HG03457 (cell line): ENCODE data around the gene TNFRSF1A.

Experiments
- ATAC-seq: cut with Tn5 transposase; IDR thresholded peaks from one replicate; pipeline ENCODE4 v1.9.1; 2021; ENCODE audit warnings: moderate number of reproducible peaks; ENCODE audit not compliant: unreplicated experiment

The TNFRSF1A gene

DNA sequence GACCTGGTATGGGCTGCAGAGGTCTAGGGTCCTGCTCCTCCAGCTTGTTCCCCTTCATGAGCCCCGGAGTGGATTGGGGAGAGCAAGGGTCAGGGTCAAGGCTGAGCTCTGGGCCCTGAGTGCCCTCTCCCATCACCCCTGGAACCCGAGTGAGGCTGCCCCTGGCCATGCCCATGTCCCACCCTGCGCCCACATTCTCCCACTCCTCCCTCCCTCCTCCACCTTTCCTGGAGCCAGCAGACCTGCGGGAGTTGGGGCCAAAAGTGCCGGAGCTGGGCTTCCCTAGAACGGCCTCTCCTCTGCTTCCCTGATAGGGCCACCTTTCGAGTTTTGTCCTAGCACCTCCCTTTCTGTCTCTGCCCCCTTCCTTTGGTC is 32.9 kb upstream of the TNFRSF1A start:
- no peak for ATAC-seq

DNA sequence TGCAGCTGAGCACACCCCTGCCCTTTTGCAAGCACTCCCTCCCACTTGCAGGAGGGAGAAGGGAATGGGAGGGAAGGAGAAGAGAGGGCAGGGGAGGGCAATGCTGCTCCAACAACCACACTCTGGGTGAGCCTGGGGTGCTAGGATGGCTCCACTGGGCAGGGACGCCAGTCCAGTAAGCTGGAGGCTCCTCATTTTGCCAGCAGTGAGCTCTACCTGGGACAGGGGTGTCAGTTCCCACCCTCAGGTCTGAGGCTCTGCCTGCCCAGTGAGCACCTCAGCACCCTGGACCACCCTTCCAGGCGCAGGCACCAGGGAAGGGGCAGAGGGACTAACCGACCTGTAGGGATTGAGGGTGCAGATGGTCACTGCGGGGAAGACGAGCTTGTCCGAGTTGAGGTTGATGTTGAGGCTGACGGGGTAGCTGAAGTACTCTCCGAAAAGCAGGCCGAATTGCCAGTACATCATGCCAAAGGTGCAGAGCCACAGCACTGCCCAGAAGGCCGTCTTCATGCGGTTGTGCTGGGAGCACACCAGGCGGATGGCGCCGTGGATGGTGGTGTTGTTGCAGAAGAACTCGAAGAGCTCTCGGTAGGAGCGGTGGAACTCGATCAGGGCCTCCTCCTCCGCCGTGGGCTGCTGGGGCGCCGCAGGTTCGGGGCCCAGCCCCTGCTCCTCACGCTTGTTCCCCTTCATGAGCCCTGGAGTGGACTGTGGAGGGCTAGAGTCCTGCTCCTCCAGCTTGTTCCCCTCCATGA is 32.3 kb upstream of the TNFRSF1A start:
- ATAC-seq, result no peak

GRCh38 chr12:6373022-6373787 is 31.3 kb upstream of the TNFRSF1A start:
- no peak for ATAC-seq

DNA sequence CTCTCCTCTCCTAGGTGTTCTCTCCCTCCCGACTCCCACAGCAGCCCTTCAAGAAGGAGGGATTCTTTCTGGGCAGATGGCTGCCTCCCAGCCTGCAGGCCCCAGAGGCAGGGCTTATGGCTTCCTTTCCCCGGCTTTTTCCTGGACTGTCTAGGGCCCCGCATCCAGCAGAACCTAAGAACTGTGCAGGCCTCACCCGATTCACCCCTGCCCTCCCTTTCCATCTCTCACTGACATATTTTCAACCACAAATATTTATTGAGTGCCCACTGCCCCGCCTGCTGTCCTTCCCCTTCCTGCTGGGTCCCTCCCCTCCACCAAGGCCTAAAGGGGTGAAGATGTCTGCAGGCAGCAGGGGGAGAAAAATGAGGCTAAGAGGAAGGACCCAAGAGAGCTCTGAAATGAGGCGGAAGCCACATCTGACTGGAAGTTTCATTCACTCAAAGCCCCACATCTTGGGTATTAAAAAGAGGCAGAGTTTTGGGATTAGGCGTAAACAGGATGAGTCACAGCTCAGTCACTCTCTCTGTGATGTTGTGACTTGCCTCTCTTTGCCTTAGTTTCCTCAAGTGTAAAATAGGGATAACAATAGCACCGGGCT is 30.6 kb upstream of the TNFRSF1A start:
- no peak for ATAC-seq

GRCh38 chr12:6370994-6371754 is 29.3 kb upstream of the TNFRSF1A start:
- no peak for ATAC-seq

DNA sequence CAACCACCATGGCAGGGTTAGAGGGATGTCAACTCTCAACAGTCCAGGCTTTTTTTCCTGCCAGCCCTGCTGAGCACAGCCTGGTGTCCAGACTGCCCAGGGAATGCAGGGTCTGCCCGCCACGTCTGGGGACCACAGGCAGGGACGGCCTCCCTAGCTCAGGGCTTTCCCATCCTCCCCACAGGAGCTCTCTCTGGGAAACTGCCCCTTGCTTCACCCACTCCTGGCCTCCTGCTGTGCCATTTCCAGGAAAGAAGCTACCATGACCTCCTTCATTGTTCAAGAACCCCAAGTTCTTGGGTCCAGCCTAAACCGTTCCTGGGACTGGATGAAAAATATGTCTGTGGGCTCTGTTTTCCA is 28.7 kb upstream of the TNFRSF1A start:
- no peak for ATAC-seq

DNA sequence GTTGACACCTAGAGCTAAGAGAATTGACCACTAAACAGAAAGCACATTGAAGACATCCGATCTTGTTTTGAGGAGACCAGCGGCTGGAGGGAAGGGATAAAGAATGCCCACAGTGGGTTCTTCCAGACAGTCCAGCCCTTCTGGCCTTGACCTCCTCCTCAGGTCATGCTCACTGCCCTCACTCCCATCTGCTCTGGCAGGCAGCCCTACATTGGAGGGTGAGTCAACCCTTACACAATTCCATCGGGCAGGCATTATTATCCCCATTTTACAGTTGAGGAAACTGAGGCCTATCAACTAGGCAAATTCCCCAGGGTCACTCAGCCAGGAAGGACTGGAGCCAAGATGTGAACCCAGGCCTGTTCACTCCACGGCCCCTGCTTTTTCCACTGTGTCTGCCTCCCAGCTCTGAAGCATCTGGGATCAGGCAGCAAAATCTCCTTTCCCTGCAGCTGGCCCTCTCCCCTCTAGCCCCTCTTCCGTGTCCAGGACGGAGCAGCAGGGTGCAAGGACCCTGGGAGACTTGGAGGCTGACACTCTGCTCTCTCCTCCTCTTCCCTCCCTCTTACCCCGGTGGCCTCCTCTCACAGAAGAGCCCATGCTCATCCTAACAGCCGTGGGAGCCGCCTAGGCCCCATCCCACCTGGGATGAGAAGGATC is 28.2 kb upstream of the TNFRSF1A start:
- ATAC-seq, result no peak

- no peak for ATAC-seq
Measured at GRCh38 chr12:6368906-6369525, 27.1 kb upstream of the TNFRSF1A start.

DNA sequence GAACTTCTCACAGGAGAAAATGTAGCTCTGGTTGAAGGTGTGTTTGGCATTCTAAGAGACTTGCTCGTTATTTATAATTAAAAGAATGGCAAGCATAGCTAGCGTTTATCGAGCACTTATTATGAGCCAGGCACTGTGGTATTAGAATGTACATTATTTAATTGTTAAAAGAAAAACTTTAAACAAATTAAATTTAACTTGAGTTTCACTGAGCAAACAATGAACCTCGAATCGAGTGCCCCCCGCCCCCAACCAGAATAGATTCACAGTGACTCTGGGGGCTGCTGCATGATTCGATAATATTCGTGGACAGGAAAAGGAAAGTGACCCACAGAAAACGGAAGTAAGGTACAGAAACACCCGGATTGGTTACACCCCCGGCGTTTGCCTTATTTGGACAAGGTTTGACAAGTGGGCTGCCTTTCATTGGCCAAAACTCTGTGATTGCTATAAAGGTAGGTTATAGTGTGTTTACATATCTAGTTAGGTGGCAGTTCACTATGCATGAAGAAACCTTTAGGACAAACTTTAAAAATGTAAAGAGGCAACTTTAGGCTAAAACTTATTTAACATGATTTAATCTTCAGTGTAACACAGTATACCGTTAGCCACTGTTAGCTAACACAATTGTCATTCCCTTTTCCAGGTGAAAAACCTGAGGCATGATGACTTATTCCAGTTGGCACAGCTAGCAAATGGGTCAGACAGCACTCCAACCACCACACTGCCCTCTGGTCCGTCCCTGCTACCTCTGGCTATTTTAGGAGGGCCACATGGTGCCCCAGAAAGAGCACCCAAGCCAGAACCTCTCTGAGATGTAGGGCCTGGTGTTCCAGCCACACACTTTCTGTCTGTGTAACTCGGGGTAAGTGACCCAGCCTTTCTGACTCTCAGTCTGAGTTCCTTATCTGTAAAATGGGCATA is 26.4 kb upstream of the TNFRSF1A start:
- no peak for ATAC-seq

DNA sequence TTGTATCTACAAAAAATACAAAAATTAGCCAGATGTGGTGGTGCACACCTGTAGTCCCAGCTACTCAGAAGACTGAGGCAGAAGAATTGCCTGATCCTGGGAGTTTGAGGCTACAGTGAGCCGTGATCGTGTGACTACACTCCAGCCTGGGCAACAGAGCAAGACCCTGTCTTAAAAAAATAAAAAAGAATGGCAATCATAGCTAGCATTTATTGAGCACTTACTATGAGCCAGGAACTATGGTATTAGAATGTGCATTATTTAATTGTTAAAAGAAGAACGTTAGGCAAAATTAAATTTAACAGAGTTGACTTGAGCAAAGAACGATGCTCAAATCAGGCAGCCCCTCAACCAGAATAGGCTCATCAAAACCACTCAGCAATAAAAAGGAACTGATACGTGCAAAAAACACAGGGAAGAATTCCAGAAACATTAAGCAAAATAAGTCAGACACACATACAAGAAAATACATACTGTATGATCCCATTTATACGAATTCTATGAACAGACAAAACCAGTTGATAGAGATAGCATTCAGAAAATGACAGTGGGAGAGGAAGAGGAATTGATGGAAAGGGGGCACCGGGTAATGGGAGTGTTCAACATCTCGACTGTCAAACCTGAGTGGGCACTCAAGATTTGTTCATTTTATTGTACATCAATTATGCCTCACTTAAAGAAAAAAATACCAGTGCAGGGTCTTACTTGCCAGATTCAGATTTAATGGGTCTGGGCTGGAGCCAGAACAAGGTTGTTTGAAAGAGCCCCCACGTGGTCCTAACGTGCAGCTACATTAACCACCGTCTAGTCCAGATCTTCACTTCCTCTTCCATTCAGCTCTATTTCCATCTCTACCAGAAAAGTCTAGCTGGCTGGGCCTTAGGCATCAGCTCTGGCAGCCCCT is 25.4 kb upstream of the TNFRSF1A start:
- ATAC-seq, result no peak

- ATAC-seq, result no peak
Measured at GRCh38 chr12:6364044-6364374, 22.1 kb upstream of the TNFRSF1A start.

GRCh38 chr12:6363330-6364043 is 21.6 kb upstream of the TNFRSF1A start:
- ATAC-seq, result no peak

DNA sequence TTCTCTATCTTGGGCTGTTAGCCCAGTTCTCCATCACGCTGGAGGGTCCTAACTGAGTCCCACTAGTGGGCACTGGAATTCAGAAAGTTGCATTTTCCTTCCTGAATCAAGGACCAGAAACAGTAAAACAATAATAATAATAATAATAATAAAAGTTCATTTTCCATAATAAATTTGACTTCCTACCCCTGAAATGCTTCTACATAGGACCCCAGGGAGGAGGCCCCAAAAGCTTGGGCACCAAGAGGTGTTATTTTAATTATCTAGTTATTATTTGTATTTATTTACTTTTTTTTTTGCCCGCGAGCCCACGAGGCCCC is 21.1 kb upstream of the TNFRSF1A start:
- no peak for ATAC-seq

- no peak for ATAC-seq
Measured at GRCh38 chr12:6362403-6362802, 20.5 kb upstream of the TNFRSF1A start.

DNA sequence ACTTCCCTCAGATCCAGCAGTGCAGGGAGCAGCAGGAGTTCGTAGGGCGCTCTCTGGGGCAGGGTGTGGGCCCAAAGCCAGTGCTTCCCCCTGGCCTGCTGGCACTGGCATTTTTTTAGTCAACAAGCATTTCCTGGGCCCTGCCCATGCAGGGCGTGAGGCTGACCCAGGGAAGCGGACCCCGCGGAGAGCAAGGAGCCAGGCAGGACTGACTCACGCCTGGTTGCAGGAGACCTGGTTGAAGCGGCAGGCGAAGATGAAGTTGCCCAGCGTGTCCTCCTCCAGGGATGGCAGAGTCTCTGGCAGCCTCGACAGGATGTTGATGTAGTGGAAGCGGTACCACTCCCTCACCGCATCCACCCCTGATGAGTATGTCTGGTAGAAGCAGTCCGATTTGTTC is 20.0 kb upstream of the TNFRSF1A start:
- ATAC-seq, result no peak

GRCh38 chr12:6360578-6361490 is 19.0 kb upstream of the TNFRSF1A start:
- no peak for ATAC-seq

DNA sequence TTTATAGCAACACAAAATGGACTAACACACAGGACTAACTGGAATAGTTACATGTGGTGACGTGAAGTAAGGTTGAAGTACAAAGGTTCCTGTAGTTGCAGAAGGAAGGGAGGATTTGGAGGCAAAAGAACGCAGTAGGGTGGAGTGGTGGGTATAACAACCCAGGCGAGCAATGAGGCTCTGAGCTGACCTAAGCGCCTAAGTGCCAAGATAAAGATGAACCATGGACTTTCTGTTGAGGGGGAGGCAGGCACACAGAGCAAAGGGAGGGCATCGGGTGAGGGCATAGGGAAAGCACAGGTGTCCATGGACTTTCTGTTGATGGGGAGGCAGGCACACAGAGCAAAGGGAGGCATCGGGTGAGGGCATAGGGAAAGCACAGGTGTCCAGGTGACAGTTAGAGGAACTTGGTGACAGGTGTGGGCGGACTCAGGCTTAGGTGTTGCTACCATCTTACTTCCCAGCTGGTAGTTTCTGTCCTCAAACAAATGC is 18.2 kb upstream of the TNFRSF1A start:
- no peak for ATAC-seq
